ENCODE measurements around the gene SYT3.

The SYT3 gene

GRCh38 chr19:50667177-50667758 lies 27.6 kb upstream of the SYT3 start:
- TF ChIP-seq CTCF (conservative IDR thresholded peaks at IDR 0.05; ENCODE audit: low read depth, low read length), result no peak
- DNase-seq (ENCODE audit: low read depth), result no peak
- H3K4me3 ChIP-seq (ENCODE audit: low read depth, low read length), result no peak overlapping the region

- no peak for DNase-seq (ENCODE audit: low read depth)
- no peak for TF ChIP-seq CTCF (conservative IDR thresholded peaks at IDR 0.05; ENCODE audit: low read depth, low read length)
- H3K4me3 ChIP-seq (ENCODE audit: low read depth, low read length), result no peak overlapping the region
Observed at GRCh38 chr19:50666346-50667176, 26.9 kb upstream of the SYT3 start.

GRCh38 chr19:50664204-50664603 lies 24.5 kb upstream of the SYT3 start:
- no peak for DNase-seq (ENCODE audit: low read depth)
- TF ChIP-seq CTCF (conservative IDR thresholded peaks at IDR 0.05; ENCODE audit: low read depth, low read length), result no peak
- no peak overlapping the region for H3K4me3 ChIP-seq (ENCODE audit: low read depth, low read length)

- TF ChIP-seq CTCF (conservative IDR thresholded peaks at IDR 0.05; ENCODE audit: low read depth, low read length), result no peak
- no peak overlapping the region for H3K4me3 ChIP-seq (ENCODE audit: low read depth, low read length)
- DNase-seq (ENCODE audit: low read depth), result no peak
Observed at GRCh38 chr19:50663482-50663790, 23.8 kb upstream of the SYT3 start.

GRCh38 chr19:50662651-50663481 lies 23.2 kb upstream of the SYT3 start:
- TF ChIP-seq CTCF (conservative IDR thresholded peaks at IDR 0.05; ENCODE audit: low read depth, low read length), result no peak
- no peak for DNase-seq (ENCODE audit: low read depth)

GRCh38 chr19:50661766-50662650 lies 22.3 kb upstream of the SYT3 start:
- TF ChIP-seq CTCF (conservative IDR thresholded peaks at IDR 0.05; ENCODE audit: low read depth, low read length), result no peak
- H3K4me3 ChIP-seq (ENCODE audit: low read depth, low read length), result no peak overlapping the region
- no peak for DNase-seq (ENCODE audit: low read depth)

More at GRCh38 chr19:50662651-50663481, 23.2 kb upstream of the SYT3 start:
- H3K4me3 ChIP-seq (ENCODE audit: low read depth, low read length), result no peak overlapping the region
